Right hindlimb (tissue), 1 donor: ENCODE measurements around the gene ILDR1.

ENCODE experiments used
- DNase-seq: peaks from one replicate; pipeline ENCODE4 v3.0.0-alpha.2; 2018

Gene ILDR1

GRCh38 chr3:121992601-121993560 lies 29.2 kb downstream of the ILDR1 start:
- DNase-seq = no peak

GRCh38 chr3:121989943-121990342 lies 32.1 kb downstream of the ILDR1 start:
- no peak for DNase-seq

GRCh38 chr3:121988146-121988545 lies 33.9 kb downstream of the ILDR1 start:
- no peak for DNase-seq

- no peak for DNase-seq
These were observed 36.2 kb downstream of the ILDR1 start for GRCh38 chr3:121985846-121986245.

- DNase-seq = no peak
These were observed 40.6 kb downstream of the ILDR1 start for GRCh38 chr3:121981473-121981872.

GRCh38 chr3:121980450-121980796 lies 41.6 kb downstream of the ILDR1 start:
- no peak for DNase-seq

- DNase-seq = no peak
These were observed 42.2 kb downstream of the ILDR1 start for GRCh38 chr3:121979734-121980449.

- no peak for DNase-seq
These were observed 42.8 kb downstream of the ILDR1 start for GRCh38 chr3:121979246-121979645.

GRCh38 chr3:121976727-121977126 lies 45.3 kb downstream of the ILDR1 start:
- DNase-seq = no peak

- no peak for DNase-seq
These were observed 46.2 kb downstream of the ILDR1 start for GRCh38 chr3:121975702-121976302.

- DNase-seq = no peak
These were observed 47.4 kb downstream of the ILDR1 start for GRCh38 chr3:121974601-121975111.

- no peak for DNase-seq
These were observed 52.0 kb downstream of the ILDR1 start for GRCh38 chr3:121970047-121970446.

- no peak for DNase-seq
These were observed 52.4 kb downstream of the ILDR1 start for GRCh38 chr3:121969631-121970030.

GRCh38 chr3:121963608-121964007 lies 58.4 kb downstream of the ILDR1 start:
- no peak for DNase-seq

GRCh38 chr3:121962443-121962842 lies 59.6 kb downstream of the ILDR1 start:
- DNase-seq = no peak

GRCh38 chr3:121961283-121961682 lies 60.8 kb downstream of the ILDR1 start:
- no peak for DNase-seq

- no peak for DNase-seq
These were observed 63.2 kb downstream of the ILDR1 start for GRCh38 chr3:121958801-121959200.

GRCh38 chr3:121957674-121958415 lies 64.2 kb downstream of the ILDR1 start:
- peak; percentile 21 for DNase-seq

GRCh38 chr3:121956363-121956762 lies 65.7 kb downstream of the ILDR1 start:
- no peak for DNase-seq

GRCh38 chr3:121951291-121951919 lies 70.6 kb downstream of the ILDR1 start:
- DNase-seq = no peak

GRCh38 chr3:121948641-121949040 lies 73.4 kb downstream of the ILDR1 start:
- no peak for DNase-seq

GRCh38 chr3:121943431-121943830 lies 78.6 kb downstream of the ILDR1 start:
- no peak for DNase-seq
